ENCODE results near the gene MT1A.

GRCh38 chr16:56630134-56630533 lies 8.3 kb upstream of the MT1A start:
- TF ChIP-seq CTCF (conservative IDR thresholded peaks at IDR 0.05; ENCODE audit: low read depth, low read length) (no peak), EZH2 (IDR thresholded peaks at IDR 0.05; ENCODE audit: borderline replicate concordance, low read depth, low read length, poor library complexity, severe bottlenecking) (no peak)
